Fibroblast of lung (primary cell): ENCODE measurements around the gene MMP11. TPM values are rescaled to one million over a fixed set of nuclear protein-coding genes. Genes with fewer than 3 reads are reported as not detected.

ENCODE experiments used
- DNase-seq, 2 donors: peaks; one replicate each; pipeline versions ENCODE4 v3.0.0 to v3.0.0-alpha.2; 2010; ENCODE audit warnings: low read depth in 2 of 2
- H2AFZ ChIP-seq: 2 replicates; pipeline ENCODE4 v1.5.1; 2012; ENCODE audit warnings: low read length, control low read depth, inconsistent platforms
- H3K27ac ChIP-seq: 2 replicates; pipeline ENCODE4 v1.5.1; 2011; ENCODE audit warnings: low read length, control low read depth; ENCODE audit not compliant: insufficient read depth
- H3K27me3 ChIP-seq: 2 replicates; pipeline ENCODE4 v1.5.1; 2011; ENCODE audit warnings: mild to moderate bottlenecking, low read length; ENCODE audit not compliant: control insufficient read depth, insufficient read depth
- H3K36me3 ChIP-seq: 2 replicates; pipeline ENCODE4 v1.5.1; 2011; ENCODE audit warnings: low read length; ENCODE audit not compliant: control insufficient read depth, insufficient read depth
- H3K4me1 ChIP-seq: 2 replicates; pipeline ENCODE4 v1.5.1; 2011; ENCODE audit warnings: low read length; ENCODE audit not compliant: control insufficient read depth, insufficient read depth; ENCODE audit errors: extremely low read depth
- H3K4me2 ChIP-seq: 2 replicates; pipeline ENCODE4 v1.5.1; 2011; ENCODE audit warnings: low read length, control low read depth; ENCODE audit not compliant: insufficient read depth; ENCODE audit errors: extremely low read depth
- H3K4me3 ChIP-seq, 4 experiments: fragments of 200-600 bp in 1 of 4; sonication (generic) in 1 of 4; replicated peaks in 1 of 4; 2 replicates each; pipeline ENCODE4 v1.5.1; 2011 to 2016; ENCODE audit warnings: low read length in 4 of 4, low read depth in 3 of 4, mild to moderate bottlenecking in 3 of 4, control low read depth in 2 of 4, inconsistent platforms in 1 of 4, mixed read lengths in 1 of 4; ENCODE audit not compliant: insufficient read depth in 1 of 4; ENCODE audit errors: control extremely low read depth in 1 of 4
- H3K79me2 ChIP-seq: 2 replicates; pipeline ENCODE4 v1.5.1; 2012; ENCODE audit warnings: mild to moderate bottlenecking, low read length, inconsistent platforms; ENCODE audit not compliant: control insufficient read depth, insufficient read depth
- H3K9ac ChIP-seq: 2 replicates; pipeline ENCODE4 v1.5.1; 2011; ENCODE audit warnings: mild to moderate bottlenecking, low read length, control low read depth; ENCODE audit not compliant: insufficient read depth
- H3K9me3 ChIP-seq: 2 replicates; pipeline ENCODE4 v1.5.1; 2012; ENCODE audit warnings: low read depth, low read length; ENCODE audit not compliant: control insufficient read depth, insufficient read depth
- H4K20me1 ChIP-seq: 2 replicates; pipeline ENCODE4 v1.5.1; 2011; ENCODE audit warnings: low read length; ENCODE audit not compliant: control insufficient read depth, insufficient read depth; ENCODE audit errors: extremely low read depth
- EZH2 ChIP-seq: IDR thresholded peaks from 2 replicates; pipeline ENCODE4 v1.5.1; 2012; ENCODE audit warnings: low read length, control low read depth, mild to moderate bottlenecking; ENCODE audit errors: missing control alignments
- polyA plus RNA-seq, 2 donors: library from polyadenylated mRNA; depleted of rRNA in 1 of 2; stranded (reverse) in 1 of 2; unstranded in 1 of 2; fragments of >200 nt; gene quantifications; 2 replicates each; pipeline ENCODE4 v1.2.1, GENCODE V29; 2011 to 2012; ENCODE audit warnings: missing spikeins in 1 of 2
- total RNA-seq: library from RNA; depleted of rRNA; stranded (reverse); fragments of >200 nt; gene quantifications from 2 replicates; pipeline ENCODE4 v1.2.1, GENCODE V29; 2014
- TF ChIP-seq, protein P1 (sequence below), 2 donors: IDR thresholded peaks in 1 of 2; conservative IDR thresholded peaks in 1 of 2; 1 replicate in 1 of 2; 2 replicates in 1 of 2; pipeline ENCODE4 v1.5.1; 2011 to 2012; ENCODE audit warnings: low read length in 2 of 2, control low read depth in 1 of 2, inconsistent platforms in 1 of 2, low read depth in 1 of 2, mild to moderate bottlenecking in 1 of 2

Gene MMP11
- total and polyA plus RNA-seq, 2 donors (not counting 1 experiment from before 2014, with no cell fraction given), result 4.5 to 8.8 TPM

GRCh38 chr22:23754220-23754919 is 18.3 kb upstream of the MMP11 start, which contains the start of gene VPREB3:
Gene VPREB3 (minus strand): TSS chr22:23754425. CDS start chr22:23754363, 62 bp downstream.
- no peak for DNase-seq
- Histone ChIP-seq H3K4me1 (no peaks in the 10 kb centered on the region), H3K9ac (no peak within 1 kb of the TSS), H3K9me3 (no peaks in the 10 kb centered on the region), H3K36me3 (no peaks in the 10 kb centered on the region), H3K79me2 (no peaks in the 10 kb centered on the region), H3K27ac (no peak within 1 kb of the TSS), H3K4me3 (no peak within 1 kb of the TSS), H2AFZ (no peak within 1 kb of the TSS), H3K27me3 (no peaks in the 10 kb centered on the region), H4K20me1 (no peaks in the 10 kb centered on the region), H3K4me2 (no peak within 1 kb of the TSS)
- TF ChIP-seq, protein P1, sequence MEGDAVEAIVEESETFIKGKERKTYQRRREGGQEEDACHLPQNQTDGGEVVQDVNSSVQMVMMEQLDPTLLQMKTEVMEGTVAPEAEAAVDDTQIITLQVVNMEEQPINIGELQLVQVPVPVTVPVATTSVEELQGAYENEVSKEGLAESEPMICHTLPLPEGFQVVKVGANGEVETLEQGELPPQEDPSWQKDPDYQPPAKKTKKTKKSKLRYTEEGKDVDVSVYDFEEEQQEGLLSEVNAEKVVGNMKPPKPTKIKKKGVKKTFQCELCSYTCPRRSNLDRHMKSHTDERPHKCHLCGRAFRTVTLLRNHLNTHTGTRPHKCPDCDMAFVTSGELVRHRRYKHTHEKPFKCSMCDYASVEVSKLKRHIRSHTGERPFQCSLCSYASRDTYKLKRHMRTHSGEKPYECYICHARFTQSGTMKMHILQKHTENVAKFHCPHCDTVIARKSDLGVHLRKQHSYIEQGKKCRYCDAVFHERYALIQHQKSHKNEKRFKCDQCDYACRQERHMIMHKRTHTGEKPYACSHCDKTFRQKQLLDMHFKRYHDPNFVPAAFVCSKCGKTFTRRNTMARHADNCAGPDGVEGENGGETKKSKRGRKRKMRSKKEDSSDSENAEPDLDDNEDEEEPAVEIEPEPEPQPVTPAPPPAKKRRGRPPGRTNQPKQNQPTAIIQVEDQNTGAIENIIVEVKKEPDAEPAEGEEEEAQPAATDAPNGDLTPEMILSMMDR (conservative IDR thresholded peaks at IDR 0.05 in 1 of 2, IDR thresholded peaks at IDR 0.05 in 1 of 2; ENCODE audit: low read depth in 1 of 2, low read length in 2 of 2), result no peak
- TF ChIP-seq EZH2, result no peak

DNA sequence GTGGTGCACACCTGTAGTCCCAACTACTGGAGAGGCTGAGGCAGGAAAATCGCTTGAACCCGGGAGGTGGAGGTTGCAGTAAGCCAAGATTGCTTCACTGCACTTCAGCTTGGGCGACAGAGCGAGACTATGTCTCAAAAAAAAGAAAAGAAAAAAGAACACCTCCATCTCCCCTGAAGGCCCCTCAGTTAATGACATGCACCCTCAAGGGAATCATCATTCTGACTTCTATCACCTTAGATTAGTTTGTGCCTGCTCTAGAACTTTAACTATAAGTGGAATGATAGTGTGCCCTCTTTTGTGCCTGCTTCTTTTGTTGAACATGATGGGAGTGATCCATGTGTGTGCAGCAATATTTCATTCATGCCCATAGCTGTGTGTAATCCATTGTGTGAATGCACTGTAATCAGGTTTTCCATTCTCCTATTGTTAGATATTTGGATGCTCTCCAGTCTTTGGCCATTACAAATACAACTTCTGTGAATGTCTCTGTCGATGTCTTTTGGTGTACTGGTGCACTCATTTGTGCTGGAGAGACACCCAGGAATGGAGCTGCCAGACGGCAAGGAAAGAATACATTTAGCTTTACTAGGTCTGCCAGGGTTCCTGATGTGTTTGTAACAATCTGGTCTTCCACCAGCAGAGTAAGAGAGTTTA is 17.5 kb upstream of the MMP11 start:
- Histone ChIP-seq H3K9ac (no peak overlapping the region), H3K4me3 (no peak overlapping the region), H3K27ac (no peak overlapping the region), H3K4me1 (no peaks in the 10 kb centered on the region), H3K36me3 (no peaks in the 10 kb centered on the region), H2AFZ (no peak overlapping the region), H3K4me2 (no peak overlapping the region), H3K27me3 (no peaks in the 10 kb centered on the region), H3K9me3 (no peaks in the 10 kb centered on the region), H4K20me1 (no peaks in the 10 kb centered on the region), H3K79me2 (no peaks in the 10 kb centered on the region)
- DNase-seq, result no peak
- no peak for TF ChIP-seq EZH2
- TF ChIP-seq, protein P1 (conservative IDR thresholded peaks at IDR 0.05 in 1 of 2, IDR thresholded peaks at IDR 0.05 in 1 of 2; ENCODE audit: low read depth in 1 of 2, low read length in 2 of 2), result no peak

DNA sequence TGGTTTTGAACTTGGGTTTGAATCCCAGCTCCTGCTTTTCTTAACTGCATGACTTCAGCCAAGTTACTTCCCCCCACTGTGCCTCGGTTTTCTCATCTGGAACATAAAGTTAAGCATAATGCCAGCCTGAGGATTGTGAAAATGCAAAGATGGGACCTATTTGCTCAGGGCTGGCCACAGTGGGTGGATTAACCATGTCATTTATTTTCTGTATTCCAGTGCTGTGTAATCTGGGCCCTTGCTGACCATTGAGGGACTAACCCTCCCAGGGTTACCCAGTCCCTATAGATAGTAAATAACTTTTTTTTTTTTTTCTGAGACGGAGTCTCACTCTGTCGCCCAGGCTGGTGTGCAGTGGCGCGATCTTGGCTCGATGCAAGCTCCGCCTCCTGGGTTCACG is 16.9 kb upstream of the MMP11 start:
- H3K9ac ChIP-seq, result no peak overlapping the region
- no peaks in the 10 kb centered on the region for H3K9me3 ChIP-seq
- no peaks in the 10 kb centered on the region for H3K4me1 ChIP-seq
- H4K20me1 ChIP-seq, result no peaks in the 10 kb centered on the region
- H2AFZ ChIP-seq, result no peak overlapping the region
- no peaks in the 10 kb centered on the region for H3K79me2 ChIP-seq
- no peak for DNase-seq
- no peaks in the 10 kb centered on the region for H3K36me3 ChIP-seq
- no peaks in the 10 kb centered on the region for H3K27me3 ChIP-seq
- no peak overlapping the region for H3K4me2 ChIP-seq
- no peak overlapping the region for H3K27ac ChIP-seq
- no peak for TF ChIP-seq EZH2
- TF ChIP-seq, protein P1 (conservative IDR thresholded peaks at IDR 0.05 in 1 of 2, IDR thresholded peaks at IDR 0.05 in 1 of 2; ENCODE audit: low read depth in 1 of 2, low read length in 2 of 2), result no peak
- H3K4me3 ChIP-seq, result no peak overlapping the region
